Gastrocnemius medialis (tissue), 4 donors: ENCODE data around the gene TGFBRAP1. TPM values are rescaled to one million over a fixed set of nuclear protein-coding genes. Genes with fewer than 3 reads are reported as not detected.
"Not testable (repeated sequence)": the region's sequence is repeated elsewhere in the genome, so short reads cannot be mapped to it uniquely, and the experiment has no call there.

Experiments
- ATAC-seq, 2 donors: fragments of 150-250 bp; one replicate each; pipeline ENCODE4 v1.9.1; 2016
- DNase-seq, 2 donors: peaks; one replicate each; pipeline ENCODE4 v3.0.0-alpha.2; 2019
- H3K27ac ChIP-seq, 4 donors: fragments of 200-600 bp; sonication (generic); 1 replicate in 1 of 4; 2 replicates in 3 of 4; pipeline ENCODE4 v1.5.1; 2016 to 2018; ENCODE audit warnings: mild to moderate bottlenecking in 2 of 4, moderate library complexity in 1 of 4
- H3K27me3 ChIP-seq, 3 donors: fragments of 200-600 bp; sonication (generic) in 2 of 3; 1 replicate in 1 of 3; 2 replicates in 2 of 3; pipeline versions ENCODE4 v1.5.1 to v1.6.0; 2016 to 2019; ENCODE audit warnings: mild to moderate bottlenecking in 1 of 3, moderate library complexity in 1 of 3
- H3K36me3 ChIP-seq, 2 donors: fragments of 200-600 bp; sonication (generic) in 1 of 2; one replicate each; pipeline ENCODE4 v1.5.1; 2017 to 2018
- H3K4me1 ChIP-seq, 2 donors: fragments of 200-600 bp; sonication (generic) in 1 of 2; one replicate each; pipeline ENCODE4 v1.5.1; 2016 to 2017; ENCODE audit warnings: mild to moderate bottlenecking in 2 of 2
- H3K4me3 ChIP-seq, 4 donors: fragments of 200-600 bp; sonication (generic) in 3 of 4; 1 replicate in 1 of 4; 2 replicates in 3 of 4; pipeline ENCODE4 v1.5.1; 2016 to 2019; ENCODE audit warnings: mild to moderate bottlenecking in 2 of 4
- H3K9me3 ChIP-seq, 3 donors: fragments of 200-600 bp; sonication (generic) in 2 of 3; 1 replicate in 1 of 3; 2 replicates in 2 of 3; pipeline ENCODE4 v1.5.1; 2016 to 2019
- POLR2A ChIP-seq, 2 donors: fragments of 450-650 bp; IDR thresholded peaks; one replicate each; pipeline ENCODE4 v1.6.1; 2017; ENCODE audit warnings: antibody characterized with exemption in 2 of 2, mild to moderate bottlenecking in 2 of 2, moderate library complexity in 2 of 2
- in situ Hi-C, 4 donors: fragments of 200-750 bp; cut with MboI; loops; one replicate each; pipeline versions ENCODE4 v1.15.0 to v1.8.0; 2017; ENCODE audit warnings: low sequenced_read_pairs in 4 of 4
- intact Hi-C: fragments of 100-400 bp; cut with DNase I; formaldehyde crosslinking; loops from one replicate; pipeline ENCODE4 v1.15.1; 2023; ENCODE audit warnings: low total_unique reads
- total RNA-seq, 4 donors: library from RNA; depleted of rRNA; stranded (reverse); fragments of >200 nt; gene quantifications; one replicate each; pipeline versions ENCODE4 v1.1.0 to v1.2.3, GENCODE V29; 2016
- TF ChIP-seq, protein P1 (sequence below), 5 experiments: fragments of 450-650 bp in 3 of 5; fragments of 200-600 bp in 2 of 5; sonication (generic) in 2 of 5; IDR thresholded peaks in 4 of 5; conservative IDR thresholded peaks in 1 of 5; 1 replicate in 4 of 5; 2 replicates in 1 of 5; pipeline ENCODE4 v1.5.1; 2016 to 2019; ENCODE audit warnings: antibody characterized with exemption in 5 of 5, mild to moderate bottlenecking in 3 of 5, moderate library complexity in 3 of 5

The TGFBRAP1 gene
- total RNA-seq, 4 donors from 2014 or later = 19.7 to 28.9 (median 20.3) TPM

GRCh38 chr2:105328281-105329196 lies 996 bp downstream of the TGFBRAP1 start:
- TF ChIP-seq, protein P1, sequence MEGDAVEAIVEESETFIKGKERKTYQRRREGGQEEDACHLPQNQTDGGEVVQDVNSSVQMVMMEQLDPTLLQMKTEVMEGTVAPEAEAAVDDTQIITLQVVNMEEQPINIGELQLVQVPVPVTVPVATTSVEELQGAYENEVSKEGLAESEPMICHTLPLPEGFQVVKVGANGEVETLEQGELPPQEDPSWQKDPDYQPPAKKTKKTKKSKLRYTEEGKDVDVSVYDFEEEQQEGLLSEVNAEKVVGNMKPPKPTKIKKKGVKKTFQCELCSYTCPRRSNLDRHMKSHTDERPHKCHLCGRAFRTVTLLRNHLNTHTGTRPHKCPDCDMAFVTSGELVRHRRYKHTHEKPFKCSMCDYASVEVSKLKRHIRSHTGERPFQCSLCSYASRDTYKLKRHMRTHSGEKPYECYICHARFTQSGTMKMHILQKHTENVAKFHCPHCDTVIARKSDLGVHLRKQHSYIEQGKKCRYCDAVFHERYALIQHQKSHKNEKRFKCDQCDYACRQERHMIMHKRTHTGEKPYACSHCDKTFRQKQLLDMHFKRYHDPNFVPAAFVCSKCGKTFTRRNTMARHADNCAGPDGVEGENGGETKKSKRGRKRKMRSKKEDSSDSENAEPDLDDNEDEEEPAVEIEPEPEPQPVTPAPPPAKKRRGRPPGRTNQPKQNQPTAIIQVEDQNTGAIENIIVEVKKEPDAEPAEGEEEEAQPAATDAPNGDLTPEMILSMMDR (IDR thresholded peaks at IDR 0.05 in 4 of 5, conservative IDR thresholded peaks at IDR 0.05 in 1 of 5) = no peak
- no peak for TF ChIP-seq POLR2A (IDR thresholded peaks at IDR 0.05)
- peak; percentile 55 to 71 for ATAC-seq
- H3K36me3 ChIP-seq = no peaks in the 10 kb centered on the region
- peak overlapping the region; percentile 63 to 68 (median 67) for H3K4me3 ChIP-seq
- peak; percentile 29 to 36 for DNase-seq
- peak overlapping the region; percentile 78 to 84 (median 82) for H3K27ac ChIP-seq
- no peaks in the 10 kb centered on the region for H3K9me3 ChIP-seq
- in situ Hi-C loops (no loop called here), intact Hi-C loops (no loop called here)
- no peaks in the 10 kb centered on the region for H3K27me3 ChIP-seq
- peaks cover 25 to 27% of the 10 kb centered on the region in 2 donors for H3K4me1 ChIP-seq

DNA sequence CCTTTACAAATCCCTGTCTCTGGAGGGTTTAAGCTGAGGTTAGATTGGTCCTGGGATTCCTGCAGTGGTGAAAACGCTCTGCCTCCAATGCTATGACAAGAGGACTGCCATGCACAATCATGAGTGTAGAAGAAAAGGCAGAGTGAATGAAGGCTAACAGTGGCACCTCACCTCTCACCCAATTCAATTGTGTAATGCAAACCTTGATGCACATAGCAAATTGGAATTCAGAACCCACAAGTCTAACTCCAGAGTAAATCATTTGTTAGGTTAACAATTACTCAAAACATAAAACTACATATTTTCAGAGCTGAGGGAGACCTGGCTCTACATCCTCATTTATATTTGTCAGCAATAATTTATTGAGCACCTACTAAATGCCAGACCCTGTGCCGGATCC lies 1.8 kb downstream of the TGFBRAP1 start:
- Histone ChIP-seq H3K4me1 (peaks cover 25 to 27% of the 10 kb centered on the region in 2 donors), H3K4me3 (no peak overlapping the region), H3K9me3 (no peaks in the 10 kb centered on the region), H3K36me3 (no peaks in the 10 kb centered on the region), H3K27ac (peak overlapping the region; percentile 78 to 84 (median 82)), H3K27me3 (no peaks in the 10 kb centered on the region)
- DNase-seq = no peak
- intact Hi-C loops = no loop called here
- no peak for ATAC-seq
- in situ Hi-C loops = no loop called here
- TF ChIP-seq, protein P1 (IDR thresholded peaks at IDR 0.05 in 4 of 5, conservative IDR thresholded peaks at IDR 0.05 in 1 of 5) = no peak
- no peak for TF ChIP-seq POLR2A (IDR thresholded peaks at IDR 0.05)

DNA sequence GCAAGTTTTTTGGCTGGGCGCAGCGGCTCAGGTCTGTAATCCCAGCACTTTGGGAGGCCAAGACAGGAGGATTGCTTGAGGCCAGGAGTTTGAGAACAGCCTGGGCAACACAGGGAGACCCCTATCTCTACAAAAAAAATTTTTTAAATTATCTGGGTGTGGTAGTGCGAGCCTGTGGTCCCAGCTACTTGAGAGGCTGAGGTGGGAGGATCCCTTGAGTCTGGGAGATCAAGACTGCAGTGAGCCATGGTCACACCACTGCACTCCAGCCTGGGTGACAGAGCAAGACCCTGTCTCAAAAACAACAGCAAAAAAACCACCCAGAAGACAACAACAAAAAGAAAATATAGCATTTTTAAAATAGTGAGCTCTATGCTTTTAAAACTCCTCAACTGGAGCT lies 2.3 kb downstream of the TGFBRAP1 start:
- H3K4me3 ChIP-seq, in situ Hi-C loops, ATAC-seq, DNase-seq, H3K9me3 ChIP-seq, intact Hi-C loops, H3K36me3 ChIP-seq, H3K27ac ChIP-seq, H3K27me3 ChIP-seq: not testable (repeated sequence)
- H3K4me1 ChIP-seq = peaks cover 25 to 27% of the 10 kb centered on the region in 2 donors

GRCh38 chr2:105325389-105325963 lies 4.1 kb downstream of the TGFBRAP1 start:
- no peak overlapping the region for H3K27ac ChIP-seq
- intact Hi-C loops = no loop called here
- no peaks in the 10 kb centered on the region for H3K27me3 ChIP-seq
- peaks cover 24 to 32% of the 10 kb centered on the region in 2 donors for H3K4me1 ChIP-seq
- TF ChIP-seq, protein P1 (IDR thresholded peaks at IDR 0.05 in 4 of 5, conservative IDR thresholded peaks at IDR 0.05 in 1 of 5) = no peak
- no peak for TF ChIP-seq POLR2A (IDR thresholded peaks at IDR 0.05)
- DNase-seq (no peak), ATAC-seq (no peak)
- H3K36me3 ChIP-seq = no peaks in the 10 kb centered on the region
- H3K9me3 ChIP-seq = no peaks in the 10 kb centered on the region
- in situ Hi-C loops = no loop called here
- H3K4me3 ChIP-seq = no peak overlapping the region

DNA sequence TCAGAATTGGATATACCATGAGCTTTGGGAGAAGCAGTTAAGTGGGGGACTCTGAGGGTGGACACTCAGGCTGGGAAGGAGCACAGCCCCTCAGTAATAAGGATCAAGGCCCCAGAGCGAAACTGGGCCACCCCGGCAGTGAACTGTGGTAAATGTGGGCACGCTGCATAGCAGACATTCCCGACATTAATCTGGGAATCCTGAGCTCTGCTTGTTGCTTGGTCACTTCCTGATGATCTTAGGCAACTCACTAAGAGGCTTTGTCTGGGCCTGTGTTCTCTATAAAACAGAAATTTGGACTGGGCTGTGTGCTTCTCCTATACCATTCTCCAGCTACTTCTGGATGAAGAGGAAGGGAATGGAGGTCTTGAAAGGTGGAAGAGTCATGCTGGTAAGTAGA lies 4.8 kb downstream of the TGFBRAP1 start:
- ATAC-seq (no peak), DNase-seq (no peak)
- Histone ChIP-seq H3K4me3 (no peak overlapping the region), H3K27me3 (no peaks in the 10 kb centered on the region), H3K9me3 (no peaks in the 10 kb centered on the region), H3K36me3 (no peaks in the 10 kb centered on the region), H3K27ac (no peak overlapping the region), H3K4me1 (peaks cover 26 to 34% of the 10 kb centered on the region in 2 donors)
- in situ Hi-C loops (no loop called here), intact Hi-C loops (no loop called here)
- TF ChIP-seq, protein P1 (IDR thresholded peaks at IDR 0.05 in 4 of 5, conservative IDR thresholded peaks at IDR 0.05 in 1 of 5) = no peak
- TF ChIP-seq POLR2A (IDR thresholded peaks at IDR 0.05) = no peak
